GM12801 (cell line): ENCODE data around the gene SLC18B1.

ENCODE experiments used
- TF ChIP-seq, protein P1 (sequence below): IDR thresholded peaks from one replicate; pipeline ENCODE4 v1.5.1; 2011; ENCODE audit warnings: control low read depth; ENCODE audit not compliant: insufficient read length; ENCODE audit errors: extremely low read depth

SLC18B1 gene

DNA sequence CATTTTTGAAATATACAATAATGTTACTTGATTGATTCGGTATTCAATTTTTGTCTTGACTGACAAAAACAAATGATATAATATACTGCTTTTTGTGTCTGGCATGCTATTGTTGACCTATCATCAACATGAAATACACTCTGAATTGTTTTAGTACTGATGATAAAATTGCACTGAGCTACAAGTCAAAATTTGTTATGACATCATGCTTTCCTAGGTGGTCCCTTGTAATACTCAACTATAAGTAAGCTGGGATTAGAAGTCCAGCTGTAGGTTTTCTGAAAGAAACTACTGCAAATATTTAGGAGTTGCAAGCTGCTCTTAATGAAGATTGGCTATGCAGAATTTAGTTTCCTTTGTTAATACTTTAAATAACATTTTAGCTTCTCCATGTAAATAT, 32.9 kb downstream of the SLC18B1 start:
- TF ChIP-seq, protein P1, sequence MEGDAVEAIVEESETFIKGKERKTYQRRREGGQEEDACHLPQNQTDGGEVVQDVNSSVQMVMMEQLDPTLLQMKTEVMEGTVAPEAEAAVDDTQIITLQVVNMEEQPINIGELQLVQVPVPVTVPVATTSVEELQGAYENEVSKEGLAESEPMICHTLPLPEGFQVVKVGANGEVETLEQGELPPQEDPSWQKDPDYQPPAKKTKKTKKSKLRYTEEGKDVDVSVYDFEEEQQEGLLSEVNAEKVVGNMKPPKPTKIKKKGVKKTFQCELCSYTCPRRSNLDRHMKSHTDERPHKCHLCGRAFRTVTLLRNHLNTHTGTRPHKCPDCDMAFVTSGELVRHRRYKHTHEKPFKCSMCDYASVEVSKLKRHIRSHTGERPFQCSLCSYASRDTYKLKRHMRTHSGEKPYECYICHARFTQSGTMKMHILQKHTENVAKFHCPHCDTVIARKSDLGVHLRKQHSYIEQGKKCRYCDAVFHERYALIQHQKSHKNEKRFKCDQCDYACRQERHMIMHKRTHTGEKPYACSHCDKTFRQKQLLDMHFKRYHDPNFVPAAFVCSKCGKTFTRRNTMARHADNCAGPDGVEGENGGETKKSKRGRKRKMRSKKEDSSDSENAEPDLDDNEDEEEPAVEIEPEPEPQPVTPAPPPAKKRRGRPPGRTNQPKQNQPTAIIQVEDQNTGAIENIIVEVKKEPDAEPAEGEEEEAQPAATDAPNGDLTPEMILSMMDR = no peak

DNA sequence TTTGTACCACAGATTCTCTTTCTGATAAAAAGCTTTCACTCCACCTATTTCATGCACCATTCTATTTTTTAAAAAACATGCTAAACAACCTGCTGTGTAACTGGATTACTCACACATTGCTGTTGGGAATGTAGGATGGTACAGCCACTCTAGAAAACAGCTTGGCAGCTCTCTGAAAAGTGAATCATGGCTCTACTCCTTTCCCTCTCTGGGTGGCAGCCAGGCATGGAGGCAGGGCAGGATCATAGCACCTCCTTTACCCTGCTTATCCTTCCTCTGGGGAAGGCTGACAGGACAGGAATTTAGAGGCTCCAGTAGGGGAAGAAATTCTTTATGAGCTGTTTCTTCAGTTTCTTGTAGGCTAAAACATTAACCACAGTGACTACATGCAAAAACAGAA, 34.1 kb downstream of the SLC18B1 start:
- TF ChIP-seq, protein P1 = no peak

DNA sequence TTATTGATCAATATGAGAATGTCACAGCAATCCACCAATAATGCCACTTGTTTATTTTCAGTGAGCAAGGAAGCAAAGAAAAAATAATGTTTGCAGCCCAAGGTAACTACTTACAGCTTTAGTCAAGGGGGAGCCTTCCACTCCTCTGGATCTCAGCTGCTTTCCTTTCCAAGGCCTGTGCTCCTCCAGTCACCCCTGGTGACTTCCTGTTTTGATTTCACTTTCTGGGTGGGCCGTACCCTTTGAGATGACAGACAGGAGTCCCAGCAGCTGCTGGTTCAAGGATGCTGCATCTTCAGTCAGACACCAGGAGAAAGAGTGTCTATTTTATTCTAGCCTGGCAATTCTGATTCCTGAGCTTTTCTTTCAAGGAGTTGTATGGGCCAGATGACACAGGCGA, 35.2 kb downstream of the SLC18B1 start:
- TF ChIP-seq, protein P1 = no peak

DNA sequence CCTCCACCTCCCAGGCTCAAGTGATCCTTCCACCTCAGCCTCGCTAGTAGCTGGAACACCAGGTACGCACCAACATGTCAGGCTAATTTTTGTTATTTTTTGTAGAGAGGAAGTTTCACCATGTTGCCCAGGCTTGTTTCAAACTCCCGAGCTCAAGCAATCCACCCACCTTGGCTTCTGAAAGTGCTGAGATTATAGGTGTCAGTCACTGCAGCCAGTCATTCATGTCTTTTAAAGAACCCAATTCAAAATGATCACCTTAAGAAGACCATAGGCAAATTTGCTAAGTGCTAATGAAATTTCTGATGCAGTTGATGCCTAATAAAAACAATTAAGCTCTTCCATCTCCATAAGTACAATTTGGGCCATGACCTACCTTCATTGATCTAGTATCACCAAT, 38.2 kb downstream of the SLC18B1 start:
- TF ChIP-seq, protein P1 = no peak

DNA sequence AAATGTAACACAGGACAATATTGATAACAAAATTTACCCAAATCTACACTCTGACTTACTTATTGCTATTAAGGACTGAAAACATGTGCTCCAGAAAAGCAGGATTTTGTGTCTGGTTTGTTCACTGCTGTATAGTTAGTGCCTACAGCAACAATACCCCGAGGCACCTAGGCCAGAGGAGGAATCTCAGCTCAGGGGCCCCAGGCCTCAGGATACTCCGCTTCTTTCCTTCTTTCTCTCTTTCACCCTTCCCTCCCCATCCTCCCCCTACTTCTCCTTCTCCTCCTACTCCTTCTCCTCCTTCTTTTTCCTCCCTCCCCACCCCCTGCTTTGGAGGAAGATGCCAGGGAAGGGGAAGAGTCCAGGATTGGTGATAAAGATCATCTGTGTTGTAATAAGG, 39.7 kb downstream of the SLC18B1 start:
- TF ChIP-seq, protein P1 = no peak

DNA sequence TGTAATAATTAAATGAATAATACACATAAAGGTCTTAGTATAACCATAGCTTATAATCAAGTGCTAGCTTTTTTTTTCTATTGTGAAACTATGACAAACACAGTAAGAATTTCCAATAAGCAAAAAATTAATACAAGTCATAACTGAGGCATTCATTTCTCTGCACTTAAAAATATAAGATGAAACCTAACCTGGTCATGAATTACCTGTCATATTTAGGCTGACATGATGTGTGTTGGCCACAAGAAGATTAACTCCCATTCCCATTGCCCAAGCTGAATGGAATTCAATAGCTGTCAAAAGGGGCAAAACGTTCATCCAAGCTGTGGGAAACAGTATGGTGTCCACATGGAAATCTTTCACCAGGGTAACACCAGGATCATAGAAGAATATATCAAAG, 46.2 kb downstream of the SLC18B1 start:
- TF ChIP-seq, protein P1 = no peak

DNA sequence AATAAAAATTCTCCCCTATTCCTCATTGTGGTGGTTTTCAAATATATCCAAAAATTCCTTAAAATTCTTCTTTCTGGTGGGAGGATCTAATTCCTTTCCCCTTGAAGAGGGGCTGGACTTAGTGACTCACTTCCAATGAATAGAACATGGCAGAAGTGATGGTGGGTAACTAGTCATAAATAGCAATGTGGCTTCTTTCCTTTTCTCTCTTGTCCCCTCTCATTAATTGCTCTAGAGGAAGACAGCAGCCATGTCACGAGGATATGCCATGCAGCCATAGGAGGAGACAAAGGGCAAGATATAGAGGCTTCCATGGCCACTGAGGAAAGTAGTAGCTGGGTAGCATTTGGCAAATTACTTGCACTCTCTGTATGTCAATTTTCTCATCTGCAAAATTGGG, 46.6 kb downstream of the SLC18B1 start:
- TF ChIP-seq, protein P1 = no peak

DNA sequence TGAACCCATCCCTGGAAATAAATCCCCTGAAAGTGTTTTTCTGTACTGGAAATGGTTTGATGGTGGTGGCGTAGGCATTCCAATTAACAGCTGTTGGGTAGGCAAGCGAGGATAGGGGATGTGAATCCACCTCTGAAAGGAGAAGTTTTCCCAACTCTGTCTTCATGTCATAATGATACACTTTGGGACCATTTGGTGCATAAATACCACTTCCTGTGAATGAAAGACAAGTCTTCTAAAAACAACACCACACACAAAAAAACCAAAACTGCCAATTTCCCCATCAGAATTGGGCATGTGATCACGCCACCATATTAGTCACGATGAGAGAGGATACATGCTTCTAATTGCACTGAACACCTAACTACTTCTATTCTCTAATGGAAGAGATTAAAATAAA, 47.1 kb downstream of the SLC18B1 start:
- TF ChIP-seq, protein P1 = no peak
